HepG2 (cell line): ENCODE results near the gene FBH1. TPM values are rescaled to one million over a fixed set of nuclear protein-coding genes. Genes with fewer than 3 reads are reported as not detected.

ENCODE experiments used
- BCL3 ChIP-seq: sonication (generic); formaldehyde crosslinking; IDR thresholded peaks from 2 replicates; pipeline ENCODE4 v1.5.1; 2020; ENCODE audit warnings: mild to moderate bottlenecking, missing genetic modification reagents, moderate library complexity
- ELF1 ChIP-seq: sonication (generic); formaldehyde crosslinking; IDR thresholded peaks from 2 replicates; pipeline ENCODE4 v1.4.0; 2020; ENCODE audit warnings: missing genetic modification reagents
- FOXP1 ChIP-seq, 2 experiments: fragments of 450-650 bp in 1 of 2; IDR thresholded peaks; 2 replicates each; pipeline ENCODE4 v1.6.1; 2017 to 2018; ENCODE audit warnings: antibody characterized with exemption in 1 of 2
- NAIF1 ChIP-seq: sonication (generic); formaldehyde crosslinking; IDR thresholded peaks from 2 replicates; pipeline ENCODE4 v1.5.0; 2020; ENCODE audit warnings: mild to moderate bottlenecking, missing genetic modification reagents, borderline replicate concordance
- NFAT5 ChIP-seq: sonication (generic); formaldehyde crosslinking; IDR thresholded peaks from 2 replicates; pipeline ENCODE4 v1.4.0; 2020; ENCODE audit warnings: missing genetic modification reagents
- SMAD9 ChIP-seq: sonication (generic); formaldehyde crosslinking; IDR thresholded peaks from 2 replicates; pipeline ENCODE4 v1.5.1; 2020; ENCODE audit warnings: mild to moderate bottlenecking, missing genetic modification reagents
- SOX5 ChIP-seq: IDR thresholded peaks from 2 replicates; pipeline ENCODE4 v1.6.1; 2016; ENCODE audit warnings: borderline replicate concordance
- TBX3 ChIP-seq: fragments of 450-650 bp; IDR thresholded peaks from 2 replicates; pipeline ENCODE4 v1.6.1; 2017; ENCODE audit warnings: antibody characterized with exemption, mild to moderate bottlenecking, inconsistent platforms, borderline replicate concordance
- ZBTB20 ChIP-seq: sonication (generic); formaldehyde crosslinking; IDR thresholded peaks from 2 replicates; pipeline ENCODE4 v1.8.1; 2023; ENCODE audit warnings: missing genetic modification reagents, low read depth, mild to moderate bottlenecking, borderline replicate concordance
- ZNF441 ChIP-seq: sonication (generic); formaldehyde crosslinking; IDR thresholded peaks from 2 replicates; pipeline ENCODE4 v1.7.0; 2021; ENCODE audit warnings: missing genetic modification reagents, borderline replicate concordance
- ZNF501 ChIP-seq: sonication (generic); formaldehyde crosslinking; IDR thresholded peaks from 2 replicates; pipeline ENCODE4 v1.5.1; 2020; ENCODE audit warnings: mild to moderate bottlenecking, moderate library complexity, missing genetic modification reagents
- ZNF652 ChIP-seq: IDR thresholded peaks from 2 replicates; pipeline ENCODE4 v1.6.1; 2016; ENCODE audit warnings: low read depth, borderline replicate concordance
- ZNF670 ChIP-seq: sonication (generic); formaldehyde crosslinking; IDR thresholded peaks from 2 replicates; pipeline ENCODE4 v1.8.0; 2022; ENCODE audit warnings: mild to moderate bottlenecking, missing genetic modification reagents, borderline replicate concordance
- ZNF766 ChIP-seq: sonication (generic); formaldehyde crosslinking; IDR thresholded peaks from 2 replicates; pipeline ENCODE4 v1.5.0; 2020; ENCODE audit warnings: missing genetic modification reagents, borderline replicate concordance
- ZNF782 ChIP-seq: sonication (generic); formaldehyde crosslinking; IDR thresholded peaks from 2 replicates; pipeline ENCODE4 v1.4.0; 2020; ENCODE audit warnings: missing genetic modification reagents, mild to moderate bottlenecking, borderline replicate concordance
- polyA plus RNA-seq, 8 experiments: library from polyadenylated mRNA; depleted of rRNA in 3 of 8; stranded (reverse) in 7 of 8; unstranded in 1 of 8; fragments of >200 nt; fragmentation: Illumina TruSeq in 4 of 8; extraction: Trizol in 4 of 8; gene quantifications; 2 replicates each; pipeline versions ENCODE4 v1.2.1 to v1.2.3, GENCODE V29; 2011 to 2016; ENCODE audit warnings: low read depth in 4 of 8, missing spikeins in 1 of 8, mixed read lengths in 1 of 8; ENCODE audit not compliant: insufficient read depth in 1 of 8
- total RNA-seq, 5 experiments: library from RNA; depleted of rRNA; stranded (reverse); fragments of >200 nt; fragmentation: Illumina TruSeq; extraction: Trizol; gene quantifications; 2 replicates each; pipeline ENCODE4 v1.2.3, GENCODE V29; 2016; ENCODE audit warnings: low read depth in 1 of 5
- TF ChIP-seq, protein P1 (sequence below): sonication (generic); formaldehyde crosslinking; conservative IDR thresholded peaks from 2 replicates; pipeline ENCODE4 v1.4.0; 2020; ENCODE audit warnings: mild to moderate bottlenecking, missing genetic modification reagents, moderate library complexity
- TF ChIP-seq, protein P2 (sequence below): sonication (generic); formaldehyde crosslinking; IDR thresholded peaks from 2 replicates; pipeline ENCODE4 v1.4.0; 2020; ENCODE audit warnings: missing genetic modification reagents

The FBH1 gene
- total and polyA plus RNA-seq, 2 of the 13 experiments (the other 11 are each of a cell fraction or from before 2014, with no cell fraction given): 48.8 to 60.3 TPM

GRCh38 chr10:5968681-5969453 is 78.8 kb downstream of the FBH1 start (continued):
- TF ChIP-seq ZNF782 (CRISPR knock-in tag) (no peak), ZNF766 (CRISPR knock-in tag) (peak; percentile 51; the same call in 1 of the 2 replicates), NFAT5 (CRISPR knock-in tag) (peak; percentile 37; the same call in 1 of the 2 replicates), ZNF670 (peak; percentile 97; the same call in 1 of the 2 replicates), BCL3 (CRISPR knock-in tag) (peak; percentile 42; the same call in 1 of the 2 replicates), ZNF501 (CRISPR knock-in tag) (0 out of 2 replicates have a peak, but pooled peaks have one; percentile 33), ZBTB20 (CRISPR knock-in tag) (peak; percentile 88; the same call in 1 of the 2 replicates), SMAD9 (CRISPR knock-in tag) (no peak), ZNF652 (peak; percentile 51; the same call in 1 of the 2 replicates), NAIF1 (CRISPR knock-in tag) (no peak), ZNF441 (CRISPR knock-in tag) (0 out of 2 replicates have a peak, but pooled peaks have one; percentile 32), TBX3 (peak; percentile 99), SOX5 (CRISPR knock-in tag) (peak; percentile 98), ELF1 (CRISPR knock-in tag) (peak; percentile 74), FOXP1 (IDR thresholded peaks at IDR 0.05) (peak; percentile 64; the same call in 1 of the 2 replicates), FOXP1 (CRISPR knock-in tag; IDR thresholded peaks at IDR 0.05) (peak; percentile 99)
- TF ChIP-seq, protein P1, sequence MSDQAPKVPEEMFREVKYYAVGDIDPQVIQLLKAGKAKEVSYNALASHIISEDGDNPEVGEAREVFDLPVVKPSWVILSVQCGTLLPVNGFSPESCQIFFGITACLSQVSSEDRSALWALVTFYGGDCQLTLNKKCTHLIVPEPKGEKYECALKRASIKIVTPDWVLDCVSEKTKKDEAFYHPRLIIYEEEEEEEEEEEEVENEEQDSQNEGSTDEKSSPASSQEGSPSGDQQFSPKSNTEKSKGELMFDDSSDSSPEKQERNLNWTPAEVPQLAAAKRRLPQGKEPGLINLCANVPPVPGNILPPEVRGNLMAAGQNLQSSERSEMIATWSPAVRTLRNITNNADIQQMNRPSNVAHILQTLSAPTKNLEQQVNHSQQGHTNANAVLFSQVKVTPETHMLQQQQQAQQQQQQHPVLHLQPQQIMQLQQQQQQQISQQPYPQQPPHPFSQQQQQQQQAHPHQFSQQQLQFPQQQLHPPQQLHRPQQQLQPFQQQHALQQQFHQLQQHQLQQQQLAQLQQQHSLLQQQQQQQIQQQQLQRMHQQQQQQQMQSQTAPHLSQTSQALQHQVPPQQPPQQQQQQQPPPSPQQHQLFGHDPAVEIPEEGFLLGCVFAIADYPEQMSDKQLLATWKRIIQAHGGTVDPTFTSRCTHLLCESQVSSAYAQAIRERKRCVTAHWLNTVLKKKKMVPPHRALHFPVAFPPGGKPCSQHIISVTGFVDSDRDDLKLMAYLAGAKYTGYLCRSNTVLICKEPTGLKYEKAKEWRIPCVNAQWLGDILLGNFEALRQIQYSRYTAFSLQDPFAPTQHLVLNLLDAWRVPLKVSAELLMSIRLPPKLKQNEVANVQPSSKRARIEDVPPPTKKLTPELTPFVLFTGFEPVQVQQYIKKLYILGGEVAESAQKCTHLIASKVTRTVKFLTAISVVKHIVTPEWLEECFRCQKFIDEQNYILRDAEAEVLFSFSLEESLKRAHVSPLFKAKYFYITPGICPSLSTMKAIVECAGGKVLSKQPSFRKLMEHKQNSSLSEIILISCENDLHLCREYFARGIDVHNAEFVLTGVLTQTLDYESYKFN (CRISPR knock-in tag): peak; percentile 86
- TF ChIP-seq, protein P2, sequence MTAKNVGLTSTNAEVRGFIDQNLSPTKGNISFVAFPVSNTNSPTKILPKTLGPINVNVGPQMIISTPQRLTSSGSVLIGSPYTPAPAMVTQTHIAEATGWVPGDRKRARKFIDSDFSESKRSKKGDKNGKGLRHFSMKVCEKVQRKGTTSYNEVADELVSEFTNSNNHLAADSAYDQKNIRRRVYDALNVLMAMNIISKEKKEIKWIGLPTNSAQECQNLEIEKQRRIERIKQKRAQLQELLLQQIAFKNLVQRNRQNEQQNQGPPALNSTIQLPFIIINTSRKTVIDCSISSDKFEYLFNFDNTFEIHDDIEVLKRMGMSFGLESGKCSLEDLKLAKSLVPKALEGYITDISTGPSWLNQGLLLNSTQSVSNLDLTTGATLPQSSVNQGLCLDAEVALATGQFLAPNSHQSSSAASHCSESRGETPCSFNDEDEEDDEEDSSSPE (CRISPR knock-in tag): peak; percentile 91
